ENCODE results near the gene RHOU.

RHOU gene

DNA sequence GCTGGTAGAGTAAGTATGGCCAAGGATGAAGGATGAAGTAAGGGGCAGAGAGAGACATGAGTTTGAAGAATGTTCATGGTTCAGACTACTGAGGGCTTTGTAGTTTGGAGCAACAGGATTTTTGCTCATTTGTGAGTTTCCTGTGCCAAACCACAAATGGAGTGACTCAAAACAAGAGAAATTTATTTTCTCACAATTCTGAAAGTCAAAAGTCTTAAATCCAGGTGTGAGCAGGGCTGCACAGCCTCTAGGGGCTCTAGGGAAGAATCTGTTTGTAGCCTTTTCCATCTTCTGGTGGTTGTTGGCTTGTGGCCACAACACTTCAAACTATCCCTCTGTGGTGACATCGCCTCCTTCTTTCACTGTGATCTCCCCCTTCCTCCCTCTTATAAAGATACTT lies 58.9 kb downstream of the RHOU start:
- TF ChIP-seq, protein P1, sequence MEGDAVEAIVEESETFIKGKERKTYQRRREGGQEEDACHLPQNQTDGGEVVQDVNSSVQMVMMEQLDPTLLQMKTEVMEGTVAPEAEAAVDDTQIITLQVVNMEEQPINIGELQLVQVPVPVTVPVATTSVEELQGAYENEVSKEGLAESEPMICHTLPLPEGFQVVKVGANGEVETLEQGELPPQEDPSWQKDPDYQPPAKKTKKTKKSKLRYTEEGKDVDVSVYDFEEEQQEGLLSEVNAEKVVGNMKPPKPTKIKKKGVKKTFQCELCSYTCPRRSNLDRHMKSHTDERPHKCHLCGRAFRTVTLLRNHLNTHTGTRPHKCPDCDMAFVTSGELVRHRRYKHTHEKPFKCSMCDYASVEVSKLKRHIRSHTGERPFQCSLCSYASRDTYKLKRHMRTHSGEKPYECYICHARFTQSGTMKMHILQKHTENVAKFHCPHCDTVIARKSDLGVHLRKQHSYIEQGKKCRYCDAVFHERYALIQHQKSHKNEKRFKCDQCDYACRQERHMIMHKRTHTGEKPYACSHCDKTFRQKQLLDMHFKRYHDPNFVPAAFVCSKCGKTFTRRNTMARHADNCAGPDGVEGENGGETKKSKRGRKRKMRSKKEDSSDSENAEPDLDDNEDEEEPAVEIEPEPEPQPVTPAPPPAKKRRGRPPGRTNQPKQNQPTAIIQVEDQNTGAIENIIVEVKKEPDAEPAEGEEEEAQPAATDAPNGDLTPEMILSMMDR (IDR thresholded peaks at IDR 0.05), result no peak
- no peak for TF ChIP-seq ZFX (IDR thresholded peaks at IDR 0.05; ENCODE audit: borderline replicate concordance)
- no peak overlapping the region for H3K27ac ChIP-seq

- no peak overlapping the region for H3K27ac ChIP-seq
- TF ChIP-seq, protein P1 (IDR thresholded peaks at IDR 0.05), result no peak
- TF ChIP-seq ZFX (IDR thresholded peaks at IDR 0.05; ENCODE audit: borderline replicate concordance), result no peak
Observed at GRCh38 chr1:228794810-228795209, 59.5 kb downstream of the RHOU start.

- no peak overlapping the region for H3K27ac ChIP-seq
- TF ChIP-seq ZFX (IDR thresholded peaks at IDR 0.05; ENCODE audit: borderline replicate concordance), result no peak
- TF ChIP-seq, protein P1 (IDR thresholded peaks at IDR 0.05), result no peak
Observed at GRCh38 chr1:228795596-228795995, 60.3 kb downstream of the RHOU start.

Data from 22Rv1 (cell line).